ENCODE results near the gene PLCB3. TPM values are rescaled to one million over a fixed set of nuclear protein-coding genes. Genes with fewer than 3 reads are reported as not detected.

The PLCB3 gene
- total RNA-seq, 4 donors from 2014 or later: 33.3 to 46.9 (median 36.3) TPM

GRCh38 chr11:64290352-64291261 is 39.3 kb downstream of the PLCB3 start:
- Histone ChIP-seq H3K36me3 (peaks cover 6% of the 10 kb centered on the region), H3K27me3 (peaks cover 27% of the 10 kb centered on the region), H3K9me3 (no peaks in the 10 kb centered on the region), H3K27ac (no peak overlapping the region), H3K4me1 (peaks cover 35% of the 10 kb centered on the region), H3K4me3 (no peak overlapping the region)
- 66% methylated on average over 4 of the region's 10 CpGs for WGBS
- TF ChIP-seq POLR2A (IDR thresholded peaks at IDR 0.05) (no peak), CTCF (IDR thresholded peaks at IDR 0.05) (no peak), POLR2AphosphoS5 (IDR thresholded peaks at IDR 0.05) (no peak)
- no peak for DNase-seq (ENCODE audit: low spot score in 2 of 2)

DNA sequence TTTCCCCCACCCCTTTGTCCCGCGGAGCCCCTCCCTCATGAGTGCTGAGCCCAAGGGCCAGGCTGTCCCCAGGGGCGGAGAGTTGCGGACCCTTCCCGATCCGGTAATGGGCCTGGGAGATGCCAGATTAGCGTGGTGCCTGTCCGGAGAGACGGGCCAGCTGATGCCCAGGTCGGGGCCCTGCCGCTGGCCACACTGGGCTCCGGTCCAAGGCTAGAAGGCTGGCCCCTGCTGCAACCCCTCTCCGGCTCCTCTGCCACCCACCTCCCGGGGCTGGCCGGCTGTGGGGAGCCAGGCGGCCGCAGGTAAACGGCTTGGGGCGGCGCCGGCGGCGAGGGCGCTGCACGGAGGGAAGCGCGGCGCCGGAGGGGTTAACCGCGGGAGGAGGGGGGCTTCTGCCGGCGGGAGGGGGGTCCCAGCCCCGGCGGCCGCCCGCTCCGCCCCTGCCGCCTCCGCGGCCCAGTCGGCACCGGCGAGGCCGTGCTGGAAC is 40.0 kb downstream of the PLCB3 start, which contains the start of gene KCNK4:
TSS of gene KCNK4 (plus strand) at position 41 of the 490 bp plus-strand sequence. CDS start 1,717 bp downstream, outside the sequence.
- no peaks in the 10 kb centered on the region for H3K9me3 ChIP-seq
- no peak within 1 kb of the TSS for H3K27ac ChIP-seq
- peaks cover 6% of the 10 kb centered on the region for H3K36me3 ChIP-seq
- peaks cover 29% of the 10 kb centered on the region for H3K4me1 ChIP-seq
- peak within 1 kb of the TSS; percentile 53 for H3K4me3 ChIP-seq
- no peak for TF ChIP-seq EP300 (IDR thresholded peaks at IDR 0.05)
- TF ChIP-seq POLR2AphosphoS5 (IDR thresholded peaks at IDR 0.05): no peak
- TF ChIP-seq CTCF (IDR thresholded peaks at IDR 0.05): no peak
- no peak for TF ChIP-seq POLR2A (IDR thresholded peaks at IDR 0.05)
- 13% methylated on average over 6 of the region's 45 CpGs for WGBS
- DNase-seq (ENCODE audit: low spot score in 2 of 2): no peak
- peaks cover 27% of the 10 kb centered on the region for H3K27me3 ChIP-seq

- Histone ChIP-seq H3K36me3 (peaks cover 6% of the 10 kb centered on the region), H3K27me3 (peaks cover 33% of the 10 kb centered on the region), H3K27ac (no peak overlapping the region), H3K4me1 (peaks cover 29% of the 10 kb centered on the region), H3K9me3 (no peaks in the 10 kb centered on the region), H3K4me3 (peak overlapping the region; percentile 53)
- no peak for DNase-seq (ENCODE audit: low spot score in 2 of 2)
- 2% methylated on average over 15 of the region's 96 CpGs for WGBS
- TF ChIP-seq CTCF (IDR thresholded peaks at IDR 0.05): no peak
- no peak for TF ChIP-seq POLR2AphosphoS5 (IDR thresholded peaks at IDR 0.05)
- TF ChIP-seq EP300 (IDR thresholded peaks at IDR 0.05): no peak
- TF ChIP-seq POLR2A (IDR thresholded peaks at IDR 0.05): no peak
These were observed 40.6 kb downstream of the PLCB3 start for GRCh38 chr11:64291752-64292459.

DNA sequence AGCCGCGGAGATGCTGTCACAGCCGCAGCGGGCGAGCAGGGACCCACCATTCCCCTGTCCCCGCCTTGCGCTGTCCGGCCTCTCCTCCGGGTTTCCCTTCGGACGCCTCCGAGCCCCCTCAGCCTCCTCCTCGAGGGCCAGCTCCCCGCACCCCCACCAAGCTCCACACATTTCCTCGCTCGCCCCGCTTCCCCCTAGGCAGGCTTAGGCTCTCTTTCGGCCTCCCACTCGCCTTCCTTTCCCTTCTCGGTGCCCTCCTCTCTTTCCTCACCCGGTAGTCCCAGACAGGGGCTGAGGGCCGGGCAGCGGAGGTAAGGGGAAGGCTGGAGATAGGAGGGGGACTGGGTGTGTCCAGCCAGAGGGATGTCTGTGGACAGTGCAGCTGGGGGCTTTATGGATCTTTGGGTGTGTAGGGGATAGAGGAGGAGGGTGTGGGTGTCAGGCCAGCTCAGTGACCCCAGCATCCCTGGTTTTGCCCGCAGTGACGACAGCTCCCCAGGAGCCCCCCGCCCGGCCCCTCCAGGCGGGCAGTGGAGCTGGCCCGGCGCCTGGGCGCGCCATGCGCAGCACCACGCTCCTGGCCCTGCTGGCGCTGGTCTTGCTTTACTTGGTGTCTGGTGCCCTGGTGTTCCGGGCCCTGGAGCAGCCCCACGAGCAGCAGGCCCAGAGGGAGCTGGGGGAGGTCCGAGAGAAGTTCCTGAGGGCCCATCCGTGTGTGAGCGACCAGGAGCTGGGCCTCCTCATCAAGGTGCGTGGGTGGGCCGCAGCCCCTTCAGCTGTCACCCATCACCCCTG is 41.3 kb downstream of the PLCB3 start:
- 41% methylated on average over 34 of the region's 42 CpGs for WGBS
- Histone ChIP-seq H3K27me3 (peaks cover 40% of the 10 kb centered on the region), H3K36me3 (peaks cover 6% of the 10 kb centered on the region), H3K4me3 (peak overlapping the region; percentile 53), H3K4me1 (peaks cover 34% of the 10 kb centered on the region), H3K9me3 (no peaks in the 10 kb centered on the region), H3K27ac (no peak overlapping the region)
- no peak for DNase-seq (ENCODE audit: low spot score in 2 of 2)
- TF ChIP-seq POLR2AphosphoS5 (IDR thresholded peaks at IDR 0.05): no peak
- no peak for TF ChIP-seq CTCF (IDR thresholded peaks at IDR 0.05)
- no peak for TF ChIP-seq POLR2A (IDR thresholded peaks at IDR 0.05)
- TF ChIP-seq EP300 (IDR thresholded peaks at IDR 0.05): no peak

Measured in suprapubic skin (tissue), 4 donors.